Choroid plexus epithelial cell (primary cell): ENCODE results near the gene EDC3.

Experiments
- DNase-seq: peaks from one replicate; pipeline ENCODE4 v3.0.0-alpha.2; 2010; ENCODE audit warnings: low read depth
- H3K4me3 ChIP-seq: 2 replicates; pipeline ENCODE4 v1.5.1; 2011; ENCODE audit warnings: low read depth, mild to moderate bottlenecking, control low read depth, low read length, moderate library complexity
- CTCF ChIP-seq: conservative IDR thresholded peaks from 2 replicates; pipeline ENCODE4 v1.5.1; 2011; ENCODE audit warnings: low read depth, mild to moderate bottlenecking, control low read depth, inconsistent platforms, low read length, moderate library complexity

Gene EDC3

GRCh38 chr15:74609938-74610301 is 85.9 kb downstream of the EDC3 start:
- no peak for DNase-seq
- no peak for TF ChIP-seq CTCF
- no peak overlapping the region for H3K4me3 ChIP-seq

GRCh38 chr15:74608786-74609185 is 87.0 kb downstream of the EDC3 start:
- no peak for TF ChIP-seq CTCF
- DNase-seq: no peak
- no peak overlapping the region for H3K4me3 ChIP-seq

GRCh38 chr15:74605795-74606150 is 90.1 kb downstream of the EDC3 start:
- DNase-seq: no peak
- no peak for TF ChIP-seq CTCF
- no peak overlapping the region for H3K4me3 ChIP-seq

- DNase-seq: no peak
- TF ChIP-seq CTCF: no peak
- H3K4me3 ChIP-seq: no peak overlapping the region
These were observed 90.6 kb downstream of the EDC3 start for GRCh38 chr15:74604983-74605794.

- no peak for DNase-seq
- H3K4me3 ChIP-seq: no peak overlapping the region
- TF ChIP-seq CTCF: no peak
These were observed 91.8 kb downstream of the EDC3 start for GRCh38 chr15:74603789-74604705.

- no peak for TF ChIP-seq CTCF
- H3K4me3 ChIP-seq: no peak overlapping the region
- DNase-seq: no peak
These were observed 92.6 kb downstream of the EDC3 start for GRCh38 chr15:74603026-74603788.
